Suppressor macrophage treated with lipopolysaccharide for 1 hour (primary cell): ENCODE measurements around the gene POGK.
"Not testable (repeated sequence)": the region's sequence is repeated elsewhere in the genome, so short reads cannot be mapped to it uniquely, and the experiment has no call there.

Experiments used
- DNase-seq, 3 donors: peaks; one replicate each; pipeline ENCODE4 v3.0.0-alpha.2; 2020 to 2022

The POGK gene

GRCh38 chr1:166838766-166839599 is at the start of gene POGK:
POGK (plus strand) TSS chr1:166839475; CDS start chr1:166840957, 1,482 bp downstream.
- peak; percentile 96 to 98 (median 97) for DNase-seq

- no peak for DNase-seq
These were observed 42.5 kb upstream of the POGK start for GRCh38 chr1:166796620-166797236.

GRCh38 chr1:166808952-166809351 is 30.3 kb upstream of the POGK start:
- no peak for DNase-seq

GRCh38 chr1:166811691-166812090 is 27.6 kb upstream of the POGK start:
- no peak for DNase-seq

GRCh38 chr1:166813508-166814223 is 25.6 kb upstream of the POGK start:
- no peak for DNase-seq

GRCh38 chr1:166814611-166815010 is 24.7 kb upstream of the POGK start:
- no peak for DNase-seq

GRCh38 chr1:166819974-166820373 is 19.3 kb upstream of the POGK start:
- no peak for DNase-seq

GRCh38 chr1:166822385-166822784 is 16.9 kb upstream of the POGK start:
- no peak for DNase-seq

GRCh38 chr1:166827426-166827825 is 11.8 kb upstream of the POGK start:
- DNase-seq = no peak

- DNase-seq = not testable (repeated sequence)
These were observed 9.5 kb upstream of the POGK start for GRCh38 chr1:166829762-166830161.

GRCh38 chr1:166836733-166837132 is 2.5 kb upstream of the POGK start:
- DNase-seq = no peak

- DNase-seq = peak; percentile 48 to 75 (median 52)
These were observed 479 bp downstream of the POGK start for GRCh38 chr1:166839600-166840308.

- peak; percentile 26 to 37 (median 28) for DNase-seq
These were observed 1.3 kb downstream of the POGK start for GRCh38 chr1:166840309-166841274.

GRCh38 chr1:166843322-166843721 is 4.0 kb downstream of the POGK start:
- DNase-seq = no peak

GRCh38 chr1:166843769-166844596 is 4.7 kb downstream of the POGK start:
- DNase-seq = no peak

GRCh38 chr1:166844791-166845190 is 5.5 kb downstream of the POGK start:
- no peak for DNase-seq

- DNase-seq = no peak
These were observed 8.9 kb downstream of the POGK start for GRCh38 chr1:166848193-166848592.

- DNase-seq = no peak
These were observed 9.9 kb downstream of the POGK start for GRCh38 chr1:166849135-166849534.

- no peak for DNase-seq
These were observed 13.6 kb downstream of the POGK start for GRCh38 chr1:166852918-166853317.

GRCh38 chr1:166855558-166855957 is 16.3 kb downstream of the POGK start:
- no peak for DNase-seq

GRCh38 chr1:166857995-166858394 is 18.7 kb downstream of the POGK start:
- no peak for DNase-seq
